KOPT-K1 (cell line): Measurements from ENCODE around the gene ANXA2.
"Not testable (repeated sequence)": the region's sequence is repeated elsewhere in the genome, so short reads cannot be mapped to it uniquely, and the experiment has no call there.

Source experiments
- H3K27ac ChIP-seq: fragments of 200-600 bp; sonication (generic); 2 replicates; pipeline ENCODE4 v1.5.1; 2016; ENCODE audit warnings: antibody characterized with exemption, mild to moderate bottlenecking, low read depth, low read length; ENCODE audit not compliant: poor library complexity, severe bottlenecking
- H3K36me3 ChIP-seq: fragments of 200-600 bp; sonication (generic); 2 replicates; pipeline ENCODE4 v1.5.1; 2017; ENCODE audit warnings: antibody characterized with exemption, mild to moderate bottlenecking, low read length, moderate library complexity; ENCODE audit not compliant: insufficient read depth
- H3K9me3 ChIP-seq: fragments of 200-600 bp; sonication (generic); 2 replicates; pipeline ENCODE4 v1.5.1; 2017; ENCODE audit warnings: antibody characterized with exemption, low read length, mild to moderate bottlenecking; ENCODE audit not compliant: insufficient read depth, poor library complexity, severe bottlenecking

Gene ANXA2

DNA sequence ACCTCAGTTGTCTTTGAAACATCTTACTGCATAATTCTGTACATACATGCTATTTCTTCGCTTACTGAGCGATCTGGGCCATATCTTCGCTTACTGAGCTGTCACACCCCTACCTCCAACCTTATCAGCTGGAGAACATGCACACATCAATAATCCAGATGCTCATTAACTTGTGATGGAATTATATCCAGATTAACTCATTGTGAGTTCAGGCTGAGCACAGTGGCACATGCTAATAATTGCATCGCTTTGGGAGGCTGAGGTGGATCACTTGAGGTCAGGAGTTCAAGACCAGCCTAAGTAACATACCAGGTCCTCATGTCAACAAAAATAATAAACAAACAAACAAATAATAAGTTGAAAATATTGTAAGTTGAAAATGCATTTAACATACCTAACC lies 19.3 kb upstream of the ANXA2 start:
- Histone ChIP-seq H3K9me3 (no peaks in the 10 kb centered on the region), H3K36me3 (peaks cover 23% of the 10 kb centered on the region), H3K27ac (no peak overlapping the region)

DNA sequence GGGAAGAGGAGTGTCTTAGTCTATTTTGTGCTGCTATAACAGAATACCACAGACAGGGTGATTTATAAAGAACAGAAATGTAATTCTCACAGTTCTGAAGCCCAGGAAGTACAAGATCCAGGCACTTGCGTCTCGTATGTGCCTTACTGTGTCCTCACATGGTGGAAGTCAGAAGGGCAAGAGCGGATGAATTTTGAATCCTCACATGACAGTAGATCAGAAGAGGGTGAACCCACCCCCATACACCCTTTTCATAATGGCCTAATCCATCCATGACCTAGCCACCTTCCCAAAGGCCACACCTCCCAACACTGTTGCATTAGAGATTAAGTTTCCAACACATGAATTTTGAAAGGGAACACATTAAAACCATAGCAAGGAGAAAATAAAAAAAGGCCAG lies 18.7 kb upstream of the ANXA2 start:
- no peak overlapping the region for H3K27ac ChIP-seq
- H3K36me3 ChIP-seq = peaks cover 20% of the 10 kb centered on the region
- H3K9me3 ChIP-seq = no peaks in the 10 kb centered on the region

GRCh38 chr15:60414016-60414682 lies 16.4 kb upstream of the ANXA2 start:
- Histone ChIP-seq H3K27ac (no peak overlapping the region), H3K36me3 (peaks cover 7% of the 10 kb centered on the region; the same call in 1 of the 2 replicates), H3K9me3 (no peaks in the 10 kb centered on the region)

GRCh38 chr15:60413231-60413824 lies 15.5 kb upstream of the ANXA2 start:
- H3K36me3 ChIP-seq = peaks cover 7% of the 10 kb centered on the region; the same call in 1 of the 2 replicates
- H3K9me3 ChIP-seq = no peaks in the 10 kb centered on the region
- no peak overlapping the region for H3K27ac ChIP-seq

DNA sequence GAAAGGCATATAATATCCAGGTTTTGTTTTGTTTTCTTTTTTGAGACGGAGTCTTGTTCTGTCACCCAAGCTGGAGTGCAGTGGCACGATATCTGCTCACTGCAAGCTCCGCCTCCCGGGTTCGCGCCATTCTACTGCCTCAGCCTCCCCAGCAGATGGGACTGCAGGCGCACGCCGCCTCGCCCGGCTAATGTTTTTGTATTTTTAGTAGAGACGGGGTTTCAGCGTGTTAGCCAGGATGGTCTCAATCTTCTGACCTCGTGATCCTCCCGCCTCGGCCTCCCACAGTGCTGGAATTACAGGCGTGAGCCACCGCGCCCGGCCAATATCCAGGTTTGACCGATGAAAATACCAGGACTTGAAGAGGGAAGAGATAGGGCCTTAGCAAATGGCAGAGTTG lies 15.0 kb upstream of the ANXA2 start:
- not testable (repeated sequence) for H3K36me3 ChIP-seq, H3K27ac ChIP-seq, H3K9me3 ChIP-seq

GRCh38 chr15:60411774-60412425 lies 14.1 kb upstream of the ANXA2 start:
- Histone ChIP-seq H3K9me3 (no peaks in the 10 kb centered on the region), H3K36me3 (peaks cover 6% of the 10 kb centered on the region; the same call in 1 of the 2 replicates), H3K27ac (no peak overlapping the region)

- H3K36me3 ChIP-seq, H3K9me3 ChIP-seq, H3K27ac ChIP-seq: not testable (repeated sequence)
These were observed 12.6 kb upstream of the ANXA2 start for GRCh38 chr15:60410350-60410749.

DNA sequence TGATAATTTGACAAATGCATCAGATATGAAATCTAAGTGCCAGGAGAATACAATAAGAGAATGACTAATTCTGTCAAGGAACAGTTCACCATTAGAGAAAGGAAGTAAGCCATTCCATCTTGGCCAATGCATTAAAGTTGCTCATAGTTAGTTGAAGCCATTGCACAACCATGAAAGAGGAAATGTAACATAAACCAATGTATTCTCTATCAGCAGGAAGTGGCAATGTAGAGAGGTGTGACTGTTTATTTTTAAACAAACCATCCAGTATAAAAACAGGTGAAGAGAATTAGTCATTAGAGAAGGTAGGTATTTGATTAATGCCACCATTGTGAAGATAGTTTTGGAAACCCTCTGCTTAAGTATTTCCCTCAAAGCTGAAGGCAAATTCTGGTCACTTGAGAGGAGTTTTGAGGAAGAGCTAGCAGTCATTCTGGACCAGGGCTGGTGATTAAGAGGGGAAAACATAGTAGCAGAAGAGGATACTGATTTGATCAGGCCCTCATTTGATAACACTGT lies 10.7 kb upstream of the ANXA2 start:
- Histone ChIP-seq H3K36me3 (no peaks in the 10 kb centered on the region), H3K9me3 (no peaks in the 10 kb centered on the region), H3K27ac (no peak overlapping the region)

GRCh38 chr15:60407415-60407805 lies 9.6 kb upstream of the ANXA2 start:
- H3K9me3 ChIP-seq = no peaks in the 10 kb centered on the region
- no peak overlapping the region for H3K27ac ChIP-seq
- no peaks in the 10 kb centered on the region for H3K36me3 ChIP-seq

DNA sequence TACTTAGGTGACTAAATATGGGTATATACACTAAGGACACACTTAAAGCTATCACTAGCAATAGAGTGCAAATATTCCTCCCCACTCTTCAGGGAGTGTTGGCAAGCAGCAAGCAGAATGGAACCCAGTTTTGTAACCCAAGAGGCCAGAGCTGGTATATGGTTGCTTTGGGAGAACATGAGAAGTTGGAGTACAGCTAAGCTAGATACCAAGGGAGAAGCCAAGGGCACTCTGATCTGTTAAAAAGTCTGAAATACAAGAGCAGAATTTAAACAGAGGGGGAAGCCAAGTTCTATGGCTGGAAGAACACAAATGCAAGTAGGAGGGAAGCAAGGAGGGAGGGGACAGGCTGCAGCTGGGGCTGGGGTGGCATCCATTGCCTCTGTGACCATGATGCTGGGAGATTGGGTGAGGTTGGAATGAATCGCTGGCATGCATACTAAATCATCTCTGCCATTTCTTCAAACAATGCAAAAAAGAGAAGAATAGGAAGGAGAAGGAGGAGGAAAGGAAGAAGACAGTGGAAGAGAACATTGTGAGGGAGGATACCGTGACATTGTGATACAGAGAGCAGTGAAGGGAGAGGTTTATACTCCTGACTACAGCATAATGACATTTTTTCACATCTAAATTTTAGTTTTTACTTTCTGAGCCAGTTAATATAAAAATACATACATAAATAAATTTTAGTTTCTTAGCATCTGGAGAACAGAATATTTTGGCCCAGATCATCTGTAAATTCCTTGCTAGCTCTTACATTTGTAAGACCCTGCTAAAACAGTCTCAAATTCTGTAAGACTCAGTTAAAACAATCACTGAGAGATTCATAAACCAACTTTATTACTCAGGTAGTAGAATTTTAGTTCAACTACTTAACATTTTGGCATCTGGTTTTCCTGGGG lies 9.0 kb upstream of the ANXA2 start:
- H3K27ac ChIP-seq = no peak overlapping the region
- no peaks in the 10 kb centered on the region for H3K9me3 ChIP-seq
- no peaks in the 10 kb centered on the region for H3K36me3 ChIP-seq

- Histone ChIP-seq H3K9me3 (no peaks in the 10 kb centered on the region), H3K27ac (no peak overlapping the region), H3K36me3 (no peaks in the 10 kb centered on the region)
These were observed 7.6 kb upstream of the ANXA2 start for GRCh38 chr15:60405399-60405798.

GRCh38 chr15:60404351-60404750 lies 6.6 kb upstream of the ANXA2 start:
- not testable (repeated sequence) for H3K27ac ChIP-seq, H3K9me3 ChIP-seq, H3K36me3 ChIP-seq

DNA sequence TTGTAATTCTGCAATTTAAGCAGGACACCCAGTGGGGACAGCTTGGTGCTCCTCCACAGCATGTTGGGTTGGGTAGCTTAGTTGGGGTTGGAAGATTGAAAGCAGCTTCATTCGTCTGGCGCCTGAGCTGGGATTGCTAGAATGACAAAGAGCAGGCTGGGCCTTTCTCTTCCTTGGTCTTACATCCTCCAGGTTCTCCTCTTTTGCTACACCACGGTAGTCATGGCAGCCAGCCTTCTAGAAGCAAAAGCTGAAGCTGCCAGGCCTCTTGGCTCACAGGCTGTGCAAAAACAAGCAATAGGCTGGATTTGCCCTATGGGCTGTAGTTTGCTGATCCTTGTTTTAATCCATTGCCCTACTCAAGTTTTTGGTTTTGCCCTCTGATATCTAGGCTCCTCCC lies 3.2 kb upstream of the ANXA2 start:
- Histone ChIP-seq H3K36me3 (no peaks in the 10 kb centered on the region), H3K27ac (no peak overlapping the region)

GRCh38 chr15:60399931-60400330 lies 2.1 kb upstream of the ANXA2 start:
- H3K36me3 ChIP-seq = no peaks in the 10 kb centered on the region
- H3K9me3 ChIP-seq = no peaks in the 10 kb centered on the region
- no peak overlapping the region for H3K27ac ChIP-seq

More for the DNA sequence above, 3.2 kb upstream of the ANXA2 start:
- no peaks in the 10 kb centered on the region for H3K9me3 ChIP-seq
